SK-N-MC (cell line): ENCODE data around the gene FERD3L.

Experiments used
- FOXP2 ChIP-seq: optimal IDR thresholded peaks from 2 replicates; pipeline ENCODE3; 2011; ENCODE audit warnings: mild to moderate bottlenecking, moderate library complexity; ENCODE audit not compliant: insufficient read depth; ENCODE audit errors: extremely low read length, control extremely low read depth
- POLR2AphosphoS5 ChIP-seq: IDR thresholded peaks from 2 replicates; pipeline ENCODE4 v1.6.1; 2012; ENCODE audit warnings: mild to moderate bottlenecking, low read depth, low read length, borderline replicate concordance

GRCh38 chr7:19114551-19114855 lies 30.7 kb downstream of the FERD3L start:
- TF ChIP-seq POLR2AphosphoS5 (no peak; the same call in 1 of the 2 replicates), FOXP2 (no peak)
